HEK293 (cell line): Measurements from ENCODE around the gene CDH5.

Experiments used
- CTCF ChIA-PET: fragments of 350-600 bp; formaldehyde crosslinking; extraction: SDS; loops from one replicate; lab custom pipeline; 2021; ENCODE audit warnings: antibody characterized with exemption; lab: Yijun Ruan, JAX
- POLR2A ChIA-PET: fragments of 300-600 bp; formaldehyde crosslinking; extraction: SDS; loops from one replicate; lab custom pipeline; 2020; ENCODE audit warnings: antibody characterized with exemption, inconsistent platforms; lab: Yijun Ruan, JAX
- H3K27ac ChIP-seq: fragments of 200-500 bp; sonication (Bioruptor generic); 2 replicates; pipeline ENCODE4 v1.5.1; 2014; ENCODE audit warnings: low read depth, low read length, control low read depth, inconsistent platforms; ENCODE audit errors: extremely low read depth
- H3K36me3 ChIP-seq, 2 experiments: fragments of 200-500 bp in 1 of 2; sonication (Bioruptor generic) in 1 of 2; 1 replicate in 1 of 2; 2 replicates in 1 of 2; pipeline ENCODE4 v1.5.1; 2014 to 2017; ENCODE audit warnings: inconsistent platforms in 2 of 2, low read length in 2 of 2; ENCODE audit not compliant: control insufficient read depth in 2 of 2, insufficient read depth in 1 of 2
- H3K4me1 ChIP-seq: fragments of 200-500 bp; sonication (Bioruptor generic); 2 replicates; pipeline ENCODE4 v1.5.1; 2014; ENCODE audit warnings: mild to moderate bottlenecking, low read length, inconsistent platforms; ENCODE audit not compliant: control insufficient read depth, insufficient read depth
- H3K4me3 ChIP-seq: 2 replicates; pipeline ENCODE4 v1.5.1; 2011; ENCODE audit warnings: low read depth, mild to moderate bottlenecking, control low read depth, low read length, moderate library complexity
- H3K9me3 ChIP-seq: fragments of 200-500 bp; sonication (Bioruptor generic); 2 replicates; pipeline ENCODE4 v1.5.1; 2014; ENCODE audit warnings: low read depth, low read length, inconsistent platforms; ENCODE audit not compliant: control insufficient read depth, insufficient read depth
- FEZF1 ChIP-seq: fragments of 450-650 bp; formaldehyde crosslinking; IDR thresholded peaks from 2 replicates; pipeline ENCODE4 v1.5.1; 2016; ENCODE audit warnings: missing biosample characterization, missing genetic modification characterization
- PRDM1 ChIP-seq: fragments of 450-650 bp; formaldehyde crosslinking; IDR thresholded peaks from 2 replicates; pipeline ENCODE4; 2016; ENCODE audit warnings: missing biosample characterization, missing genetic modification characterization
- SALL2 ChIP-seq: fragments of 450-650 bp; formaldehyde crosslinking; IDR thresholded peaks from 2 replicates; pipeline ENCODE4 v1.5.0; 2017; ENCODE audit warnings: missing biosample characterization, mild to moderate bottlenecking, missing genetic modification characterization, borderline replicate concordance
- SP3 ChIP-seq: fragments of 450-650 bp; formaldehyde crosslinking; IDR thresholded peaks from 2 replicates; pipeline ENCODE4 v1.5.1; 2016; ENCODE audit warnings: missing biosample characterization, missing genetic modification characterization
- TCF7L2 ChIP-seq: IDR thresholded peaks from 2 replicates; pipeline ENCODE4 v1.6.1; 2011; ENCODE audit warnings: low read depth, mild to moderate bottlenecking, inconsistent platforms, low read length, moderate library complexity, borderline replicate concordance
- ZBTB11 ChIP-seq: fragments of 450-650 bp; formaldehyde crosslinking; conservative IDR thresholded peaks from 2 replicates; pipeline ENCODE4 v1.5.1; 2016; ENCODE audit warnings: low read depth, missing biosample characterization, missing genetic modification characterization
- ZFP41 ChIP-seq: fragments of 450-650 bp; formaldehyde crosslinking; IDR thresholded peaks from 2 replicates; pipeline ENCODE4 v1.5.1; 2016; ENCODE audit warnings: missing biosample characterization, missing genetic modification characterization, borderline replicate concordance
- ZNF184 ChIP-seq: fragments of 450-650 bp; IDR thresholded peaks from 2 replicates; pipeline ENCODE4 v1.5.1; 2018; ENCODE audit warnings: missing biosample characterization, mild to moderate bottlenecking, missing genetic modification characterization
- ZNF248 ChIP-seq: fragments of 450-650 bp; formaldehyde crosslinking; IDR thresholded peaks from 2 replicates; pipeline ENCODE4 v1.5.1; 2017; ENCODE audit warnings: missing biosample characterization, missing genetic modification characterization
- ZNF311 ChIP-seq: fragments of 450-650 bp; formaldehyde crosslinking; IDR thresholded peaks from 2 replicates; pipeline ENCODE4 v1.5.1; 2017; ENCODE audit warnings: missing biosample characterization, missing genetic modification characterization, borderline replicate concordance
- ZNF394 ChIP-seq: fragments of 450-650 bp; formaldehyde crosslinking; IDR thresholded peaks from 2 replicates; pipeline ENCODE4 v1.5.1; 2016; ENCODE audit warnings: missing biosample characterization, missing genetic modification characterization, mild to moderate bottlenecking, moderate library complexity, borderline replicate concordance
- ZNF510 ChIP-seq: fragments of 450-650 bp; formaldehyde crosslinking; IDR thresholded peaks from 2 replicates; pipeline ENCODE4 v1.5.1; 2018; ENCODE audit warnings: mild to moderate bottlenecking, missing genetic modification characterization, missing biosample characterization; ENCODE audit not compliant: insufficient replicate concordance
- ZNF521 ChIP-seq: fragments of 450-650 bp; formaldehyde crosslinking; IDR thresholded peaks from 2 replicates; pipeline ENCODE4 v1.5.1; 2017; ENCODE audit warnings: missing biosample characterization, mild to moderate bottlenecking, missing genetic modification characterization
- ZNF560 ChIP-seq: fragments of 450-650 bp; formaldehyde crosslinking; IDR thresholded peaks from 2 replicates; pipeline ENCODE4 v1.5.1; 2017; ENCODE audit warnings: missing biosample characterization, missing genetic modification characterization, borderline replicate concordance
- ZNF629 ChIP-seq: fragments of 450-650 bp; formaldehyde crosslinking; IDR thresholded peaks from 2 replicates; pipeline ENCODE4 v1.5.1; 2017; ENCODE audit warnings: missing biosample characterization, missing genetic modification characterization
- ZNF776 ChIP-seq: fragments of 450-650 bp; formaldehyde crosslinking; IDR thresholded peaks from 2 replicates; pipeline ENCODE4 v1.5.0; 2017; ENCODE audit warnings: missing biosample characterization, missing genetic modification characterization, borderline replicate concordance
- ZNF837 ChIP-seq: fragments of 450-650 bp; formaldehyde crosslinking; IDR thresholded peaks from 2 replicates; pipeline ENCODE4 v1.5.1; 2016; ENCODE audit warnings: missing biosample characterization, missing genetic modification characterization
- ZSCAN4 ChIP-seq: fragments of 450-650 bp; formaldehyde crosslinking; IDR thresholded peaks from 2 replicates; pipeline ENCODE4 v1.5.1; 2017; ENCODE audit warnings: missing biosample characterization, missing genetic modification characterization
- TF ChIP-seq, protein P1 (sequence below): fragments of 450-650 bp; formaldehyde crosslinking; IDR thresholded peaks from 2 replicates; pipeline ENCODE4 v1.5.1; 2017; ENCODE audit warnings: missing biosample characterization, missing genetic modification characterization
- TF ChIP-seq, protein P2 (sequence below): fragments of 450-650 bp; formaldehyde crosslinking; IDR thresholded peaks from 2 replicates; pipeline ENCODE4 v1.5.1; 2016; ENCODE audit warnings: missing biosample characterization, missing genetic modification characterization
- TF ChIP-seq, protein P3 (sequence below): fragments of 450-650 bp; formaldehyde crosslinking; IDR thresholded peaks from 2 replicates; pipeline ENCODE4 v1.5.1; 2016; ENCODE audit warnings: missing biosample characterization, missing genetic modification characterization, borderline replicate concordance

CDH5 gene

GRCh38 chr16:66379571-66379941, 13.1 kb downstream of the CDH5 start:
- CTCF ChIA-PET, result interaction anchor here (1.7 kb wide), 1 partner anchor 22 kb away, joined by 10 read pairs; no protein-coding TSS in a partner anchor
- POLR2A ChIA-PET, result no interaction called here
- H3K4me3 ChIP-seq, result no peak overlapping the region
- H3K4me1 ChIP-seq, result peaks cover 5% of the 10 kb centered on the region; the same call in 1 of the 2 replicates
- no peaks in the 10 kb centered on the region for H3K9me3 ChIP-seq
- TF ChIP-seq, protein P1, sequence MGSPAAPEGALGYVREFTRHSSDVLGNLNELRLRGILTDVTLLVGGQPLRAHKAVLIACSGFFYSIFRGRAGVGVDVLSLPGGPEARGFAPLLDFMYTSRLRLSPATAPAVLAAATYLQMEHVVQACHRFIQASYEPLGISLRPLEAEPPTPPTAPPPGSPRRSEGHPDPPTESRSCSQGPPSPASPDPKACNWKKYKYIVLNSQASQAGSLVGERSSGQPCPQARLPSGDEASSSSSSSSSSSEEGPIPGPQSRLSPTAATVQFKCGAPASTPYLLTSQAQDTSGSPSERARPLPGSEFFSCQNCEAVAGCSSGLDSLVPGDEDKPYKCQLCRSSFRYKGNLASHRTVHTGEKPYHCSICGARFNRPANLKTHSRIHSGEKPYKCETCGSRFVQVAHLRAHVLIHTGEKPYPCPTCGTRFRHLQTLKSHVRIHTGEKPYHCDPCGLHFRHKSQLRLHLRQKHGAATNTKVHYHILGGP (tag by site-specific recombination), result peak; percentile 30; the same call in 1 of the 2 replicates
- peak; percentile 86; the same call in 1 of the 2 replicates for TF ChIP-seq ZNF248
- no peak for TF ChIP-seq FEZF1 (tag by site-specific recombination)
- no peak for TF ChIP-seq PRDM1 (tag by site-specific recombination)
- TF ChIP-seq, protein P2, sequence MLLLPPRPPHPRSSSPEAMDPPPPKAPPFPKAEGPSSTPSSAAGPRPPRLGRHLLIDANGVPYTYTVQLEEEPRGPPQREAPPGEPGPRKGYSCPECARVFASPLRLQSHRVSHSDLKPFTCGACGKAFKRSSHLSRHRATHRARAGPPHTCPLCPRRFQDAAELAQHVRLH (tag by site-specific recombination), result peak; percentile 41; the same call in 1 of the 2 replicates
- 0 out of 2 replicates have a peak, but pooled peaks have one; percentile 69 for TF ChIP-seq ZNF521
- peak; percentile 69; the same call in 1 of the 2 replicates for TF ChIP-seq ZNF776
- TF ChIP-seq ZNF311 (tag by site-specific recombination), result 0 out of 2 replicates have a peak, but pooled peaks have one; percentile 54
- H3K27ac ChIP-seq, result no peak overlapping the region
- no peaks in the 10 kb centered on the region for H3K36me3 ChIP-seq

DNA sequence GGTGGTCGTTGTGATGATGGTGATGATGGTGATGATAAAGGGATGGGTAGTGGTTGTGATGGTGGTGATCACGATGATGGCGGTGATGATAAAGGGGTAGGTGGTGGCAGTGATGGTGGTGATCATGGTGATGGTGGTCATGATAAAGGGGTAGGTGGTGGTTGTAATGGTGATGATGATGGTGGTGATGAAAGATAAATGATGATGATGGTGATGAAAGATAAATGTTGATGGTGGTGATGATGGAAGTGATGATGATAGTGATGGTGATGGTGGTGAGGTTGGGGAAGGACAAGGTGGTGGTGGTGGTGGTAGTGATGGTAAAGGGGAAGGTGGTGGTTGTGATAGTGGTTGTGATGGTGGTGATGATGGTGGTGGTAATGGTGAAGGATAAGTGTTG, 13.9 kb downstream of the CDH5 start:
- ChIA-PET POLR2A (no interaction called here), CTCF (interaction anchor here (0.9 kb wide), 1 partner anchor 38 kb away, joined by 3 read pairs; no protein-coding TSS in a partner anchor)
- H3K9me3 ChIP-seq, result no peaks in the 10 kb centered on the region
- H3K4me1 ChIP-seq, result peaks cover 5% of the 10 kb centered on the region; the same call in 1 of the 2 replicates
- no peak overlapping the region for H3K4me3 ChIP-seq
- no peak overlapping the region for H3K27ac ChIP-seq
- no peaks in the 10 kb centered on the region for H3K36me3 ChIP-seq
- no peak for TF ChIP-seq ZNF837 (tag by site-specific recombination)
- TF ChIP-seq ZFP41 (tag by site-specific recombination), result no peak
- no peak for TF ChIP-seq ZNF560 (tag by site-specific recombination)
- TF ChIP-seq ZNF248, result peak; percentile 15; the same call in 1 of the 2 replicates
- TF ChIP-seq ZNF394 (tag by site-specific recombination), result no peak
- no peak for TF ChIP-seq SALL2 (tag by site-specific recombination)
- TF ChIP-seq TCF7L2, result no peak
- TF ChIP-seq ZNF776, result peak; percentile 20; the same call in 1 of the 2 replicates
- TF ChIP-seq SP3 (tag by site-specific recombination), result no peak
- TF ChIP-seq ZNF510 (tag by site-specific recombination), result no peak
- TF ChIP-seq ZNF184 (tag by site-specific recombination), result no peak
- no peak for TF ChIP-seq ZBTB11
- TF ChIP-seq, protein P2 (tag by site-specific recombination), result peak; percentile 88
- TF ChIP-seq, protein P3, sequence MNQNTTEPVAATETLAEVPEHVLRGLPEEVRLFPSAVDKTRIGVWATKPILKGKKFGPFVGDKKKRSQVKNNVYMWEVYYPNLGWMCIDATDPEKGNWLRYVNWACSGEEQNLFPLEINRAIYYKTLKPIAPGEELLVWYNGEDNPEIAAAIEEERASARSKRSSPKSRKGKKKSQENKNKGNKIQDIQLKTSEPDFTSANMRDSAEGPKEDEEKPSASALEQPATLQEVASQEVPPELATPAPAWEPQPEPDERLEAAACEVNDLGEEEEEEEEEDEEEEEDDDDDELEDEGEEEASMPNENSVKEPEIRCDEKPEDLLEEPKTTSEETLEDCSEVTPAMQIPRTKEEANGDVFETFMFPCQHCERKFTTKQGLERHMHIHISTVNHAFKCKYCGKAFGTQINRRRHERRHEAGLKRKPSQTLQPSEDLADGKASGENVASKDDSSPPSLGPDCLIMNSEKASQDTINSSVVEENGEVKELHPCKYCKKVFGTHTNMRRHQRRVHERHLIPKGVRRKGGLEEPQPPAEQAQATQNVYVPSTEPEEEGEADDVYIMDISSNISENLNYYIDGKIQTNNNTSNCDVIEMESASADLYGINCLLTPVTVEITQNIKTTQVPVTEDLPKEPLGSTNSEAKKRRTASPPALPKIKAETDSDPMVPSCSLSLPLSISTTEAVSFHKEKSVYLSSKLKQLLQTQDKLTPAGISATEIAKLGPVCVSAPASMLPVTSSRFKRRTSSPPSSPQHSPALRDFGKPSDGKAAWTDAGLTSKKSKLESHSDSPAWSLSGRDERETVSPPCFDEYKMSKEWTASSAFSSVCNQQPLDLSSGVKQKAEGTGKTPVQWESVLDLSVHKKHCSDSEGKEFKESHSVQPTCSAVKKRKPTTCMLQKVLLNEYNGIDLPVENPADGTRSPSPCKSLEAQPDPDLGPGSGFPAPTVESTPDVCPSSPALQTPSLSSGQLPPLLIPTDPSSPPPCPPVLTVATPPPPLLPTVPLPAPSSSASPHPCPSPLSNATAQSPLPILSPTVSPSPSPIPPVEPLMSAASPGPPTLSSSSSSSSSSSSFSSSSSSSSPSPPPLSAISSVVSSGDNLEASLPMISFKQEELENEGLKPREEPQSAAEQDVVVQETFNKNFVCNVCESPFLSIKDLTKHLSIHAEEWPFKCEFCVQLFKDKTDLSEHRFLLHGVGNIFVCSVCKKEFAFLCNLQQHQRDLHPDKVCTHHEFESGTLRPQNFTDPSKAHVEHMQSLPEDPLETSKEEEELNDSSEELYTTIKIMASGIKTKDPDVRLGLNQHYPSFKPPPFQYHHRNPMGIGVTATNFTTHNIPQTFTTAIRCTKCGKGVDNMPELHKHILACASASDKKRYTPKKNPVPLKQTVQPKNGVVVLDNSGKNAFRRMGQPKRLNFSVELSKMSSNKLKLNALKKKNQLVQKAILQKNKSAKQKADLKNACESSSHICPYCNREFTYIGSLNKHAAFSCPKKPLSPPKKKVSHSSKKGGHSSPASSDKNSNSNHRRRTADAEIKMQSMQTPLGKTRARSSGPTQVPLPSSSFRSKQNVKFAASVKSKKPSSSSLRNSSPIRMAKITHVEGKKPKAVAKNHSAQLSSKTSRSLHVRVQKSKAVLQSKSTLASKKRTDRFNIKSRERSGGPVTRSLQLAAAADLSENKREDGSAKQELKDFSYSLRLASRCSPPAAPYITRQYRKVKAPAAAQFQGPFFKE (tag by site-specific recombination), result no peak
- no peak for TF ChIP-seq ZNF629 (tag by site-specific recombination)
- TF ChIP-seq ZSCAN4 (tag by site-specific recombination), result no peak
